H9 (cell line): ENCODE measurements around the gene WDR6. TPM values are rescaled to one million over a fixed set of nuclear protein-coding genes. Genes with fewer than 3 reads are reported as not detected.
"Not testable (repeated sequence)": the region's sequence is repeated elsewhere in the genome, so short reads cannot be mapped to it uniquely, and the experiment has no call there.

Experiments used
- DNase-seq: peaks from one replicate; pipeline ENCODE4 v3.0.0-alpha.2; 2017
- H2AFZ ChIP-seq: one replicate; pipeline ENCODE4 v1.6.1; 2013; ENCODE audit warnings: mild to moderate bottlenecking, low read length, control low read depth, moderate library complexity
- H2AK5ac ChIP-seq: 2 replicates; pipeline ENCODE4 v1.6.1; 2013; ENCODE audit warnings: low read length, control low read depth, mixed read lengths; ENCODE audit not compliant: insufficient read length
- H2BK120ac ChIP-seq: one replicate; pipeline ENCODE4 v1.6.1; 2013; ENCODE audit warnings: low read depth, mild to moderate bottlenecking, low read length, control low read depth, inconsistent platforms; ENCODE audit not compliant: poor library complexity, severe bottlenecking
- H2BK12ac ChIP-seq: 2 replicates; pipeline ENCODE4 v1.6.1; 2013; ENCODE audit warnings: low read length, control low read depth, mixed read lengths, low read depth; ENCODE audit not compliant: insufficient read length
- H2BK15ac ChIP-seq: 2 replicates; pipeline ENCODE4 v1.6.1; 2013; ENCODE audit warnings: low read depth, low read length, control low read depth
- H2BK20ac ChIP-seq: one replicate; pipeline ENCODE4 v1.6.1; 2013; ENCODE audit warnings: low read depth, mild to moderate bottlenecking, low read length, control low read depth, inconsistent platforms; ENCODE audit not compliant: poor library complexity, severe bottlenecking
- H2BK5ac ChIP-seq: 2 replicates; pipeline ENCODE4 v1.6.1; 2013; ENCODE audit warnings: low read length, control low read depth, mixed read lengths; ENCODE audit not compliant: insufficient read length
- H3K14ac ChIP-seq: 2 replicates; pipeline ENCODE4 v1.6.1; 2013; ENCODE audit warnings: low read length, control low read depth; ENCODE audit not compliant: insufficient read depth
- H3K18ac ChIP-seq: 2 replicates; pipeline ENCODE4 v1.6.1; 2013; ENCODE audit warnings: low read depth, mild to moderate bottlenecking, mixed read lengths, low read length, control low read depth; ENCODE audit not compliant: insufficient read length
- H3K23ac ChIP-seq: 2 replicates; pipeline ENCODE4 v1.6.1; 2013; ENCODE audit warnings: low read length, control low read depth, mixed read lengths, low read depth; ENCODE audit not compliant: insufficient read length
- H3K23me2 ChIP-seq: 2 replicates; pipeline ENCODE4 v1.6.1; 2013; ENCODE audit warnings: low read depth, mild to moderate bottlenecking, mixed read lengths, low read length, control low read depth; ENCODE audit not compliant: insufficient read length, poor library complexity, severe bottlenecking
- H3K27ac ChIP-seq: 2 replicates; pipeline ENCODE4 v1.5.1; 2013; ENCODE audit warnings: low read length, control low read depth, mixed read lengths, low read depth; ENCODE audit not compliant: insufficient read length
- H3K27me3 ChIP-seq: 2 replicates; pipeline ENCODE4 v1.6.1; 2013; ENCODE audit warnings: low read length, control low read depth, inconsistent platforms; ENCODE audit not compliant: insufficient read depth
- H3K4ac ChIP-seq: 2 replicates; pipeline ENCODE4 v1.6.1; 2013; ENCODE audit warnings: low read depth, mild to moderate bottlenecking, control low read depth, inconsistent platforms, low read length, moderate library complexity
- H3K4me1 ChIP-seq: 2 replicates; pipeline ENCODE4 v1.6.1; 2013; ENCODE audit warnings: low read length, control low read depth, inconsistent platforms; ENCODE audit not compliant: insufficient read depth
- H3K4me2 ChIP-seq: 2 replicates; pipeline ENCODE4 v1.6.1; 2013; ENCODE audit warnings: low read length, control low read depth, mixed read lengths; ENCODE audit not compliant: insufficient read length, insufficient read depth
- H3K56ac ChIP-seq: 2 replicates; pipeline ENCODE4 v1.6.1; 2013; ENCODE audit warnings: low read depth, mild to moderate bottlenecking, mixed read lengths, low read length, control low read depth; ENCODE audit not compliant: insufficient read length
- H3K79me1 ChIP-seq: 2 replicates; pipeline ENCODE4 v1.6.1; 2013; ENCODE audit warnings: low read depth, mild to moderate bottlenecking, moderate library complexity, low read length, control low read depth, inconsistent platforms; ENCODE audit not compliant: insufficient read depth, poor library complexity, severe bottlenecking
- H3K79me2 ChIP-seq: 2 replicates; pipeline ENCODE4 v1.6.1; 2013; ENCODE audit warnings: low read length, control low read depth, inconsistent platforms; ENCODE audit not compliant: insufficient read depth
- H3K9ac ChIP-seq: 2 replicates; pipeline ENCODE4 v1.6.1; 2013; ENCODE audit warnings: low read length, control low read depth, mixed read lengths; ENCODE audit not compliant: insufficient read length; ENCODE audit errors: extremely low read depth
- H3K9me3 ChIP-seq: one replicate; pipeline ENCODE4 v1.6.1; 2013; ENCODE audit warnings: low read depth, low read length, inconsistent platforms; ENCODE audit not compliant: control insufficient read depth
- H3T11ph ChIP-seq: one replicate; pipeline ENCODE4 v1.6.1; 2013; ENCODE audit warnings: mild to moderate bottlenecking, low read length, control low read depth, inconsistent platforms
- H4K20me1 ChIP-seq: one replicate; pipeline ENCODE4 v1.6.1; 2013; ENCODE audit not compliant: control insufficient read depth, insufficient read length, insufficient read depth
- H4K5ac ChIP-seq: 2 replicates; pipeline ENCODE4 v1.6.1; 2013; ENCODE audit warnings: low read depth, mild to moderate bottlenecking, mixed read lengths, low read length, control low read depth; ENCODE audit not compliant: insufficient read length
- H4K8ac ChIP-seq: replicated peaks from 2 replicates; pipeline ENCODE4 v1.6.1; 2013; ENCODE audit warnings: low read length, control low read depth, mixed read lengths, low read depth; ENCODE audit not compliant: insufficient read length
- H4K91ac ChIP-seq: 2 replicates; pipeline ENCODE4 v1.6.1; 2013; ENCODE audit warnings: low read depth, mild to moderate bottlenecking, moderate library complexity, mixed read lengths, low read length, control low read depth; ENCODE audit not compliant: insufficient read length
- H3K27ac Mint-ChIP-seq, 3 experiments: 2 replicates in 2 of 3; 3 replicates in 1 of 3; pipeline ENCODE4 v1.8.0; 2020 to 2021; ENCODE audit warnings: mixed read lengths in 3 of 3, mild to moderate bottlenecking in 1 of 3, moderate library complexity in 1 of 3
- H3K27me3 Mint-ChIP-seq: 2 replicates; pipeline ENCODE4 v1.8.0; 2021; ENCODE audit warnings: low read depth, mild to moderate bottlenecking, moderate library complexity, mixed read lengths
- H3K36me3 Mint-ChIP-seq, 3 experiments: 2 replicates in 2 of 3; 3 replicates in 1 of 3; pipeline ENCODE4 v1.8.0; 2020 to 2021; ENCODE audit warnings: low read depth in 3 of 3, mixed read lengths in 3 of 3; ENCODE audit not compliant: insufficient read depth in 1 of 3
- H3K4me1 Mint-ChIP-seq, 2 experiments: 2 replicates each; pipeline ENCODE4 v1.8.0; 2020; ENCODE audit warnings: mixed read lengths in 2 of 2
- H3K4me3 Mint-ChIP-seq, 2 experiments: 2 replicates in 1 of 2; 3 replicates in 1 of 2; pipeline ENCODE4 v1.8.0; 2020 to 2021; ENCODE audit warnings: mild to moderate bottlenecking in 2 of 2, mixed read lengths in 2 of 2, moderate library complexity in 1 of 2
- H3K9me3 Mint-ChIP-seq, 2 experiments: 2 replicates in 1 of 2; 3 replicates in 1 of 2; pipeline ENCODE4 v1.8.0; 2020; ENCODE audit warnings: mild to moderate bottlenecking in 2 of 2, mixed read lengths in 2 of 2, moderate library complexity in 1 of 2
- CTCF ChIP-seq: fragments of 200-600 bp; sonication (generic); conservative IDR thresholded peaks from 3 replicates; pipeline ENCODE4 v1.8.0; 2021; ENCODE audit warnings: antibody characterized with exemption, mild to moderate bottlenecking
- WGBS: extraction: QIAGEN DNeasy Blood & Tissue Kit; methylation state at CpG from one replicate; pipeline ENCODE4 v1.1.7; 2013; ENCODE audit warnings: missing lambda C conversion rate, low lambda C conversion rate, mixed read lengths; ENCODE audit not compliant: insufficient read length; ENCODE audit errors: extremely low coverage; 5-methylcytosine and 5-hydroxymethylcytosine counted together
- total RNA-seq: library from RNA; stranded (reverse); gene quantifications from 2 replicates; pipeline ENCODE4 v1.2.1, GENCODE V29; 2021

WDR6 gene
- total RNA-seq, 1 experiment from 2014 or later, result 298 TPM

- H4K8ac ChIP-seq, result no peak overlapping the region
- peak overlapping the region; percentile 10 for H2BK120ac ChIP-seq
- no peak overlapping the region for H2BK12ac ChIP-seq
- no peaks in the 10 kb centered on the region for H3K9me3 ChIP-seq
- no peaks in the 10 kb centered on the region for H3K27me3 ChIP-seq
- no peak; the same call in 2 of the 3 replicates for TF ChIP-seq CTCF
- peak overlapping the region; percentile 78 for H3K4me2 ChIP-seq
- peaks cover 12 to 13% of the 10 kb centered on the region in 2 experiments for H3K4me1 Mint-ChIP-seq
- no peak overlapping the region for H2BK20ac ChIP-seq
- H2BK15ac ChIP-seq, result no peak overlapping the region
- H3T11ph ChIP-seq, result no peak overlapping the region
- no peaks in the 10 kb centered on the region; a peak in 1 of 5 replicates for H3K9me3 Mint-ChIP-seq
- DNase-seq, result peak; percentile 94
- no CpG with 5 or more reads among the region's 41 CpGs for WGBS
- H3K4me3 Mint-ChIP-seq, result peak overlapping the region; percentile 99 to 100
- peak overlapping the region; percentile 94 for H3K14ac ChIP-seq
- no peak overlapping the region for H3K56ac ChIP-seq
- H3K9ac ChIP-seq, result peak overlapping the region; percentile 83
- no peak overlapping the region for H2BK5ac ChIP-seq
- no peaks in the 10 kb centered on the region for H4K20me1 ChIP-seq
- no peak overlapping the region for H3K27ac ChIP-seq
- H3K27ac Mint-ChIP-seq, result peak overlapping the region; percentile 99 to 100 (median 100)
- H2AK5ac ChIP-seq, result no peak overlapping the region
- peaks cover 13% of the 10 kb centered on the region for H3K23me2 ChIP-seq
- H3K27me3 Mint-ChIP-seq, result no peaks in the 10 kb centered on the region; the same call in 1 of the 2 replicates
- no peak overlapping the region for H2AFZ ChIP-seq
- H3K4me1 ChIP-seq, result no peaks in the 10 kb centered on the region; the same call in 1 of the 2 replicates
- H3K18ac ChIP-seq, result peak overlapping the region; percentile 97
- H4K5ac ChIP-seq, result peak overlapping the region; percentile 66
- peaks cover 9 to 35% (median 33%) of the 10 kb centered on the region in 3 experiments for H3K36me3 Mint-ChIP-seq
- H3K23ac ChIP-seq, result no peak overlapping the region
- H3K4ac ChIP-seq, result no peak overlapping the region; the same call in 1 of the 2 replicates
- H4K91ac ChIP-seq, result no peak overlapping the region
- peaks cover 10% of the 10 kb centered on the region; the same call in 1 of the 2 replicates for H3K79me2 ChIP-seq
- no peaks in the 10 kb centered on the region for H3K79me1 ChIP-seq
Observed at GRCh38 chr3:49007771-49008528, 759 bp downstream of the WDR6 start.

- not testable (repeated sequence) for H4K5ac ChIP-seq, H3K27me3 Mint-ChIP-seq, H2BK12ac ChIP-seq, H2AK5ac ChIP-seq, H3K23ac ChIP-seq, DNase-seq, H2BK20ac ChIP-seq, H3K27me3 ChIP-seq, H2BK15ac ChIP-seq, H4K20me1 ChIP-seq, H3K4ac ChIP-seq, H2BK120ac ChIP-seq, H3K56ac ChIP-seq, H3T11ph ChIP-seq, H3K4me1 ChIP-seq, H4K91ac ChIP-seq, H3K18ac ChIP-seq, H4K8ac ChIP-seq, H3K27ac ChIP-seq, H3K9me3 Mint-ChIP-seq, H2AFZ ChIP-seq, H3K9me3 ChIP-seq, H2BK5ac ChIP-seq, H3K79me1 ChIP-seq, H3K14ac ChIP-seq
- peak overlapping the region; percentile 52 for H3K4me2 ChIP-seq
- H3K23me2 ChIP-seq, result peaks cover 13% of the 10 kb centered on the region
- H3K79me2 ChIP-seq, result peaks cover 10% of the 10 kb centered on the region; the same call in 1 of the 2 replicates
- Mint-ChIP-seq H3K36me3 (peaks cover 9 to 41% (median 40%) of the 10 kb centered on the region in 3 experiments), H3K27ac (peak overlapping the region; percentile 42 to 100 (median 88); a peak in 5 of 7 replicates), H3K4me1 (peaks cover 12 to 13% of the 10 kb centered on the region in 2 experiments), H3K4me3 (peak overlapping the region; percentile 99 to 100)
- peak overlapping the region; percentile 5 for H3K9ac ChIP-seq
- no CpG with 5 or more reads among the region's 5 CpGs for WGBS
Observed at GRCh38 chr3:49008627-49009026, 1.4 kb downstream of the WDR6 start.
